Adrenal gland (tissue), 12 donors: Measurements from ENCODE around the gene MTMR6. TPM values are rescaled to one million over a fixed set of nuclear protein-coding genes. Genes with fewer than 3 reads are reported as not detected.
A peak's percentile ranks its signal among the peaks of the same experiment; 100 is the strongest.

Experiments used
- DNase-seq, 7 donors: peaks; one replicate each; pipeline ENCODE4 v3.0.0-alpha.2; 2019 to 2020
- H3K27ac ChIP-seq, 5 donors: fragments of 200-600 bp; sonication (generic) in 4 of 5; 1 replicate in 3 of 5; 2 replicates in 2 of 5; pipeline versions ENCODE4 v1.5.1 to v1.8.0; 2016 to 2020; ENCODE audit warnings: mild to moderate bottlenecking in 1 of 5
- H3K27me3 ChIP-seq: fragments of 200-600 bp; 2 replicates; pipeline ENCODE4 v1.8.0; 2021
- H3K36me3 ChIP-seq, 2 donors: fragments of 200-600 bp; replicated peaks in 1 of 2; 1 replicate in 1 of 2; 2 replicates in 1 of 2; pipeline versions ENCODE4 v1.5.1 to v1.8.0; 2018 to 2022
- H3K4me1 ChIP-seq, 2 donors: fragments of 200-600 bp; replicated peaks in 1 of 2; 1 replicate in 1 of 2; 2 replicates in 1 of 2; pipeline versions ENCODE4 v1.5.1 to v1.8.0; 2018 to 2021
- H3K4me3 ChIP-seq, 4 donors: fragments of 200-600 bp; sonication (generic) in 3 of 4; one replicate each; pipeline ENCODE4 v1.5.1; 2016 to 2018
- H3K9me3 ChIP-seq, 3 donors: fragments of 200-600 bp; sonication (generic) in 1 of 3; replicated peaks in 1 of 3; 1 replicate in 2 of 3; 2 replicates in 1 of 3; pipeline versions ENCODE4 v1.5.1 to v1.8.0; 2016 to 2021
- POLR2A ChIP-seq, 2 donors: fragments of 450-650 bp; IDR thresholded peaks; one replicate each; pipeline ENCODE4 v1.6.1; 2017; ENCODE audit warnings: antibody characterized with exemption in 2 of 2, mild to moderate bottlenecking in 2 of 2, moderate library complexity in 1 of 2
- WGBS, 4 donors: extraction: QIAGEN DNeasy Blood & Tissue Kit in 2 of 4; methylation state at CpG; one replicate each; pipeline versions ENCODE4 v1.1.5 to v1.1.7; 2013 to 2017; 5-methylcytosine and 5-hydroxymethylcytosine counted together
- intact Hi-C, 2 donors: fragments of 100-400 bp; cut with DNase I; formaldehyde crosslinking; loops; one replicate each; pipeline versions ENCODE4 v1.14.1 to v1.15.0; 2022 to 2023
- polyA plus RNA-seq, 3 donors: library from polyadenylated mRNA; stranded (reverse); fragments of 200-250 nt in 2 of 3; fragments of 350-450 nt in 1 of 3; fragmentation: Illumina TruSeq in 1 of 3; extraction: RNeasy Lipid Tissue Mini Kit (QIAGEN cat#74804) in 1 of 3; gene quantifications; one replicate each; pipeline ENCODE4 v1.2.3, GENCODE V29; 2013 to 2014
- total RNA-seq, 9 donors: library from RNA; depleted of rRNA in 4 of 9; stranded (reverse); fragments of >200 nt in 4 of 9; fragments of 120-200 nt in 1 of 9; fragmentation: NEBNext Ultra II Directional in 1 of 9; extraction: Animal tissue kit (Norgen Biotek cat#: 25700) in 1 of 9; gene quantifications; one replicate each; pipeline versions ENCODE4 v1.1.0 to v1.2.4, GENCODE V29; 2013 to 2023
- TF ChIP-seq, protein P1 (sequence below), 6 experiments: fragments of 450-650 bp in 4 of 6; fragments of 200-600 bp in 2 of 6; sonication (generic) in 1 of 6; IDR thresholded peaks; 1 replicate in 5 of 6; 2 replicates in 1 of 6; pipeline versions ENCODE4 v1.5.1 to v1.8.0; 2016 to 2021; ENCODE audit warnings: antibody characterized with exemption in 6 of 6, mild to moderate bottlenecking in 2 of 6, moderate library complexity in 1 of 6
- donor health status: healthy with polysubstance abuse.
- donor health status: Bipolar disorder and iron deficiency.
- donor health status: DM: yes; HTN: yes; CAD: no.
- donor health status: DM: no; HTN: no; CAD: no.
- donor health status: DM: no; HTN: no; CAD: no.
- donor health status: DM: yes; HTN: yes; CAD: no.

The MTMR6 gene
- total and polyA plus RNA-seq, 12 donors, result 6.0 to 57.2 (median 36.1) TPM

DNA sequence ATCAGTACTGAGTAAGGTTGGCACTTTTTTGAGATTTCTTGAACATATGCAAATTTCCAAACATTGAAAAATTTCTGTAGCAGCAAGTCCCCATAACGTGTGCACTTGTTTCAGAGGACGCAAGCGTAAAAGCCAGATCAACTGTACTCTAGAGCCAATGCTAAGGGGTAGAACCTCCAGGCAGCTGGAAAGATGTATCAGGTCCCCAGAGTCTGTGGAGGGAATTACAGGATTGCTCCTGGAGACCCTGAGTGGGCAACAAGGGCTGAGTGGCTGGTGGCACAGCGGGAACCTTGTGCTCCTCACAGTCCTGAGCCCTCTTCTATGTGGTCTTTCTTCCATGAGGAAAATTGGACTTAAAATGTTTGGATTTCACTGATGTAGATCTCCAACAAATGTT lies 61.3 kb downstream of the MTMR6 start:
- peaks cover 4% of the 10 kb centered on the region for H3K27me3 ChIP-seq
- intact Hi-C loops, result no loop called here
- H3K4me1 ChIP-seq, result no peaks in the 10 kb centered on the region
- H3K36me3 ChIP-seq, result no peaks in the 10 kb centered on the region
- H3K4me3 ChIP-seq, result no peak overlapping the region
- WGBS, 4 donors, result 83 to 93% (median 92%) methylated on average over 4 of the region's 4 CpGs
- peak in 1 of 7 donors; percentile 4 for DNase-seq
- TF ChIP-seq, protein P1, sequence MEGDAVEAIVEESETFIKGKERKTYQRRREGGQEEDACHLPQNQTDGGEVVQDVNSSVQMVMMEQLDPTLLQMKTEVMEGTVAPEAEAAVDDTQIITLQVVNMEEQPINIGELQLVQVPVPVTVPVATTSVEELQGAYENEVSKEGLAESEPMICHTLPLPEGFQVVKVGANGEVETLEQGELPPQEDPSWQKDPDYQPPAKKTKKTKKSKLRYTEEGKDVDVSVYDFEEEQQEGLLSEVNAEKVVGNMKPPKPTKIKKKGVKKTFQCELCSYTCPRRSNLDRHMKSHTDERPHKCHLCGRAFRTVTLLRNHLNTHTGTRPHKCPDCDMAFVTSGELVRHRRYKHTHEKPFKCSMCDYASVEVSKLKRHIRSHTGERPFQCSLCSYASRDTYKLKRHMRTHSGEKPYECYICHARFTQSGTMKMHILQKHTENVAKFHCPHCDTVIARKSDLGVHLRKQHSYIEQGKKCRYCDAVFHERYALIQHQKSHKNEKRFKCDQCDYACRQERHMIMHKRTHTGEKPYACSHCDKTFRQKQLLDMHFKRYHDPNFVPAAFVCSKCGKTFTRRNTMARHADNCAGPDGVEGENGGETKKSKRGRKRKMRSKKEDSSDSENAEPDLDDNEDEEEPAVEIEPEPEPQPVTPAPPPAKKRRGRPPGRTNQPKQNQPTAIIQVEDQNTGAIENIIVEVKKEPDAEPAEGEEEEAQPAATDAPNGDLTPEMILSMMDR (IDR thresholded peaks at IDR 0.05), result no peak
- no peak for TF ChIP-seq POLR2A (IDR thresholded peaks at IDR 0.05)
- H3K27ac ChIP-seq, result no peak overlapping the region
- no peaks in the 10 kb centered on the region for H3K9me3 ChIP-seq

DNA sequence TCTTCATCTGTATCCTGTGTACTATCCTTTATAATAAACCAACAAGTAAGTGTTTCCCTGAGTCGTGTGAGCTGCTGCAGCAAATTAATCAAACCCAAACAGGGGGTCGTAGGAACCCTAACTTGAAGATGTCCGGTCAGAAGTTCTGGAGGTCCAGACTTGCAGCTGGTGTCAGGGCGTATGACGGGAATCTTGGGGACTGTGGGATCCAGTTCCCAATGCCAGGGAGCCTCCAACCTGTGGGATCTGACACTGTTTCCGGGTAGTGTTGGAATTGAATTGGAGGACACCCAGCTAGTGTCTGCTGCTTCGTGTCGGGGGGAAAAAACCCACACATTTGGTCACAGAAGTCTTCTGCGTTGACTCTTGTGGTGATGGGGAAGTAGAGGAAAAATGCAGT lies 63.1 kb downstream of the MTMR6 start:
- Histone ChIP-seq H3K4me3 (no peak overlapping the region), H3K27ac (no peak overlapping the region), H3K36me3 (no peaks in the 10 kb centered on the region), H3K9me3 (no peaks in the 10 kb centered on the region), H3K27me3 (peaks cover 5% of the 10 kb centered on the region), H3K4me1 (no peaks in the 10 kb centered on the region)
- 83 to 90% (median 86%) methylated on average over 8 to 9 of the region's 9 CpGs for WGBS, 4 donors
- intact Hi-C loops, result no loop called here
- TF ChIP-seq POLR2A (IDR thresholded peaks at IDR 0.05), result no peak
- TF ChIP-seq, protein P1 (IDR thresholded peaks at IDR 0.05), result no peak
- DNase-seq, result peak in 1 of 7 donors; percentile 5

DNA sequence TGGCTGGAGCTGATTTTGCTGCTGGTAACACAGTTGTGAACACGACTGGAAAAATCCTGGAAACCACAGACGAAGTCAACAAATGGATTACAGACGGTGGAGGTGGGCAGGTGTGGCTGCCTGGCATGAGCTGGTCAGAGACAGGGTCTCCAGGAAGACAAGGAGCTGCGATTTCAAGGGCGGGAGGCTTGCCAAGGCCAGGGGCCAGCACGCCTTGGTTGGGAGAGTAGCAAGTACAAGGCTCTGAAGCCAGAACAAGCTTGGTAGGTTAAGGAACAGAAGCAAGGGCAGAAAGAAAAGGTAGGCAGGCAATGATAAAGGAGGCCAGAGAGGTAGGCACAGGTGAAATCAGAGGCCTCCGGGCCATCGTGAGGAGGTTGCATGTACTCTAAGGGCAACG lies 64.5 kb downstream of the MTMR6 start:
- no peak for TF ChIP-seq POLR2A (IDR thresholded peaks at IDR 0.05)
- H3K27me3 ChIP-seq, result peaks cover 5% of the 10 kb centered on the region
- no peaks in the 10 kb centered on the region for H3K9me3 ChIP-seq
- H3K4me1 ChIP-seq, result no peaks in the 10 kb centered on the region
- DNase-seq, result no peak
- 68 to 78% (median 73%) methylated on average over 9 of the region's 9 CpGs for WGBS, 4 donors
- H3K4me3 ChIP-seq, result no peak overlapping the region
- intact Hi-C loops, result no loop called here
- H3K36me3 ChIP-seq, result no peaks in the 10 kb centered on the region
- no peak overlapping the region for H3K27ac ChIP-seq

DNA sequence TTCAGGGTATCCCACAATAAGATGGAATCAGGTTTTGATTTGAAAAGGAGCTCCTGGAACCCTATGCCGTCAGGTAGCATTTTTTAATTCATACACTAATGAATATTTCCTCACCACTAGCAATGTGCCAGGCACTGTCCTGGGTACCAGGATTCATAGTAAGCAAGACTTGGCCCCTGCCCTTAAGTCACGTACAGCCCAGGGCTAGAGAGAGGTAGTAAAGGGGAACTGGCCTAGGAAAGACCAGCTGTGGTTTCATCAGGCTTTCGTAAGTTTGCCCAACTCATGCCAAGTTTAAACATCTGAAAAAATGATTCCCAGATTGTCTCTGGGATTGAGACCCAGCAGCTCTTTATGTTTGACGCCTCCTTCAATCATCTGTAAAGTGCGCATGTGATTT lies 69.3 kb downstream of the MTMR6 start:
- WGBS, 4 donors, result 78 to 84% (median 81%) methylated on average over 3 to 5 of the region's 5 CpGs
- Histone ChIP-seq H3K36me3 (no peaks in the 10 kb centered on the region), H3K27ac (no peak overlapping the region), H3K4me3 (no peak overlapping the region), H3K9me3 (no peaks in the 10 kb centered on the region), H3K4me1 (peaks cover 0 to 3% of the 10 kb centered on the region in 2 donors), H3K27me3 (peaks cover 5% of the 10 kb centered on the region)
- no peak for DNase-seq
- TF ChIP-seq POLR2A (IDR thresholded peaks at IDR 0.05), result no peak
- TF ChIP-seq, protein P1 (IDR thresholded peaks at IDR 0.05), result no peak
- intact Hi-C loops, result no loop called here
